NCI-H345 (cell line): ENCODE data around the gene SH3RF3.
"Not testable (repeated sequence)": the region's sequence is repeated elsewhere in the genome, so short reads cannot be mapped to it uniquely, and the experiment has no call there.

Source experiments
- DNase-seq: peaks from one replicate; lab custom pipeline; 2025; lab: John Stamatoyannopoulos, UW

Gene SH3RF3

GRCh38 chr2:109159096-109159495 is 30.1 kb downstream of the SH3RF3 start:
- no peak for DNase-seq

GRCh38 chr2:109160714-109161440 is 31.9 kb downstream of the SH3RF3 start:
- no peak for DNase-seq

GRCh38 chr2:109162367-109162766 is 33.4 kb downstream of the SH3RF3 start:
- DNase-seq = not testable (repeated sequence)

- DNase-seq = peak; percentile 90
These were observed 34.0 kb downstream of the SH3RF3 start for GRCh38 chr2:109162999-109163398.

- DNase-seq = no peak
These were observed 35.3 kb downstream of the SH3RF3 start for GRCh38 chr2:109164311-109164710.

GRCh38 chr2:109164739-109165221 is 35.8 kb downstream of the SH3RF3 start:
- no peak for DNase-seq

- DNase-seq = peak; percentile 24
These were observed 37.8 kb downstream of the SH3RF3 start for GRCh38 chr2:109166811-109167210.

- no peak for DNase-seq
These were observed 39.1 kb downstream of the SH3RF3 start for GRCh38 chr2:109168086-109168485.

- no peak for DNase-seq
These were observed 39.7 kb downstream of the SH3RF3 start for GRCh38 chr2:109168716-109169115.

GRCh38 chr2:109170645-109171044 is 41.6 kb downstream of the SH3RF3 start:
- peak; percentile 57 for DNase-seq

- DNase-seq = no peak
These were observed 42.7 kb downstream of the SH3RF3 start for GRCh38 chr2:109171444-109172334.

- no peak for DNase-seq
These were observed 43.6 kb downstream of the SH3RF3 start for GRCh38 chr2:109172556-109173105.

- DNase-seq = peak; percentile 80
These were observed 44.5 kb downstream of the SH3RF3 start for GRCh38 chr2:109173311-109174171.

- no peak for DNase-seq
These were observed 45.2 kb downstream of the SH3RF3 start for GRCh38 chr2:109174214-109174613.

- DNase-seq = no peak
These were observed 45.8 kb downstream of the SH3RF3 start for GRCh38 chr2:109174626-109175349.

GRCh38 chr2:109175350-109175678 is 46.3 kb downstream of the SH3RF3 start:
- peak; percentile 57 for DNase-seq

GRCh38 chr2:109176928-109177327 is 47.9 kb downstream of the SH3RF3 start:
- no peak for DNase-seq

GRCh38 chr2:109177635-109178034 is 48.6 kb downstream of the SH3RF3 start:
- no peak for DNase-seq

GRCh38 chr2:109178968-109179367 is 50.0 kb downstream of the SH3RF3 start:
- no peak for DNase-seq

GRCh38 chr2:109180786-109181185 is 51.8 kb downstream of the SH3RF3 start:
- no peak for DNase-seq

- DNase-seq = no peak
These were observed 53.4 kb downstream of the SH3RF3 start for GRCh38 chr2:109182426-109182825.
